ENCODE results near the gene HSPB3. TPM values are rescaled to one million over a fixed set of nuclear protein-coding genes. Genes with fewer than 3 reads are reported as not detected.
"Not testable (repeated sequence)": the region's sequence is repeated elsewhere in the genome, so short reads cannot be mapped to it uniquely, and the experiment has no call there.

HSPB3 gene
- total and polyA plus RNA-seq, 3 donors from 2014 or later, result 2.8 to 4.5 (median 3.1) TPM

DNA sequence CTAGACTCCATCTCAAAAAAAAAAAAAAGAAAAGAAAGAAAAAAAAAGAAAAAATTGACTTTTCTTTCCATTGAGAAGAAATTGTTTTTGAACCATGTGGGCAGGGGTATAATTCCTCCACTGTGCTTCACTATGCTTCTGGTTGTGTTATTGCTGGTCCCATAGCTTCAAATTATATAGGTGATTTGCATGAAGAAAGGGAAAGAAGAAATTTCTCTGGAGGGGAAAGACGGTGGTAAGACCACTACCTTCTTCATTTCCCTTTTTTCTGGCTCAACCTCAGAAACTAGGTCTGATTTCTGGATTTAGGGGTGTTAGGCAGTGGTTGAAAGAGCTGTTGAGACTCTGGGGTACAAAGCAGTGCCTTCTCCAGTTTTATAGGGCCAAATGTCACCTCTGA, 29.3 kb upstream of the HSPB3 start:
- 86 to 96% methylated on average over 1 of the region's 1 CpG for WGBS, 2 donors
- DNase-seq, result no peak
- no peaks in the 10 kb centered on the region for H3K27me3 ChIP-seq
- no peaks in the 10 kb centered on the region for H3K9me3 ChIP-seq
- H3K4me1 ChIP-seq, result no peaks in the 10 kb centered on the region
- H3K27ac ChIP-seq, result no peak overlapping the region
- no peak for TF ChIP-seq POLR2A (IDR thresholded peaks at IDR 0.05)
- TF ChIP-seq, protein P1, sequence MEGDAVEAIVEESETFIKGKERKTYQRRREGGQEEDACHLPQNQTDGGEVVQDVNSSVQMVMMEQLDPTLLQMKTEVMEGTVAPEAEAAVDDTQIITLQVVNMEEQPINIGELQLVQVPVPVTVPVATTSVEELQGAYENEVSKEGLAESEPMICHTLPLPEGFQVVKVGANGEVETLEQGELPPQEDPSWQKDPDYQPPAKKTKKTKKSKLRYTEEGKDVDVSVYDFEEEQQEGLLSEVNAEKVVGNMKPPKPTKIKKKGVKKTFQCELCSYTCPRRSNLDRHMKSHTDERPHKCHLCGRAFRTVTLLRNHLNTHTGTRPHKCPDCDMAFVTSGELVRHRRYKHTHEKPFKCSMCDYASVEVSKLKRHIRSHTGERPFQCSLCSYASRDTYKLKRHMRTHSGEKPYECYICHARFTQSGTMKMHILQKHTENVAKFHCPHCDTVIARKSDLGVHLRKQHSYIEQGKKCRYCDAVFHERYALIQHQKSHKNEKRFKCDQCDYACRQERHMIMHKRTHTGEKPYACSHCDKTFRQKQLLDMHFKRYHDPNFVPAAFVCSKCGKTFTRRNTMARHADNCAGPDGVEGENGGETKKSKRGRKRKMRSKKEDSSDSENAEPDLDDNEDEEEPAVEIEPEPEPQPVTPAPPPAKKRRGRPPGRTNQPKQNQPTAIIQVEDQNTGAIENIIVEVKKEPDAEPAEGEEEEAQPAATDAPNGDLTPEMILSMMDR (IDR thresholded peaks at IDR 0.05), result no peak
- no peaks in the 10 kb centered on the region for H3K36me3 ChIP-seq (ENCODE audit: low read depth, missing control alignments)
- intact Hi-C loops (cut with DNase I; ENCODE audit: low total_unique reads), result no loop called here
- H3K4me3 ChIP-seq, result no peak overlapping the region

DNA sequence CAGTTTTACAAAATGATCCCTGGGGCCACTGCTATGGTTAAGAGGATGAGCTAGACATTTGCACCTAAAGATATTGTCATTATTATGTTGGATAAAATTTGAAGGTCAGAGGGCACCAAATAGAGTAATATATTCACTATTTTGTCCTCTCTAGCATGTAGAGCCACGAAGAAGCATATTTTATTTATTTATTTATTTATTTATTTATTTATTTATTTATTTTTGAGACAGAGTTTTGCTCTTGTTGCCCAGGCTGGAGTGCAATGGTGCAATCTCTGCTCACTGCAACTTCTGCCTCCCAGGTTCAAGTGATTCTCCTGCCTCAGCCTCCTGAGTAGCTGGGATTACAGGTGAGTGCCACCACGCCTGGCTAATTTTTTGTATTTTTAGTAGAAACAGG, 20.8 kb upstream of the HSPB3 start:
- intact Hi-C loops (cut with DNase I; ENCODE audit: low total_unique reads), result not testable (repeated sequence)

DNA sequence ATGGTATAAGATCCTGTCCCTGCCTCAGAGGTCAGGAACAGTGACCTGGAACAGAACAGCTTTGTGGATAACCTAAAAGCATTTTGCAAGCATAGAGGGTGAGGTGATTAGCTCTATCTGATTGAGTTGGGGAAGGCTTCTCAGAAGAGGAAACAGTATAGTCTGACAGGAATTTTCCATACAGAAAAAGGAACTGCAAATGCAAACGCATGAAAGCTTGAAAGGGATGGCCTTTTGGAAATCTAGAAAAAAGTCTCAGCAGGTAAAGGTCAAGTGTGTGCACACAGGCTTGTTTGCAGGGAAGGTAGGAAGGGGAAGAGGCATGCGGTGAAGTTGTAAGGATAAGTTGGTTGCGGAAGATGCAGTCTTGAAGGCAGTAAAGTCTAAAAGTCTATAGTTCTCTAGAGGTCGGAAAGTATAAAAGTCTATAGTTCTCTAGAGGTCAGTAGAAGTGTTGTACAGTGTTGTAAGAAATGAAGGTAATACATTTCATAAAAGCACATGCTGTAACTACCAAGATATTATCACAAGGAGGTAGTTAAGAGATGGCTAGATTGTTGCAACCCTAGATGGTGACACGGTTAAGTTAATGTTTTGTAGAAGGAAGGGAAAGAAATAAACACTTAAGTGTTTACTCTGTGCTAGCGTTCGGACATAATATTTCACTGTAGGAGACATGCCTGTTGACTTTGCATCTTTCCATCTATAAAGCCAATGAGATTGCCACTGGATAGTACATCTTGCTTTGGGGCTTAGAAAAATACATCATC, 16.7 kb upstream of the HSPB3 start:
- Histone ChIP-seq H3K4me1 (no peaks in the 10 kb centered on the region), H3K36me3 (ENCODE audit: low read depth, missing control alignments) (no peaks in the 10 kb centered on the region), H3K9me3 (no peaks in the 10 kb centered on the region), H3K4me3 (no peak overlapping the region), H3K27ac (no peak overlapping the region), H3K27me3 (no peaks in the 10 kb centered on the region)
- 86 to 90% methylated on average over 7 of the region's 7 CpGs for WGBS, 2 donors
- intact Hi-C loops (cut with DNase I; ENCODE audit: low total_unique reads), result no loop called here
- no peak for DNase-seq
- TF ChIP-seq, protein P1 (IDR thresholded peaks at IDR 0.05), result no peak
- no peak for TF ChIP-seq POLR2A (IDR thresholded peaks at IDR 0.05)

More for the DNA sequence above, 20.8 kb upstream of the HSPB3 start:
- H3K27ac ChIP-seq; H3K36me3 ChIP-seq (ENCODE audit: low read depth, missing control alignments); H3K4me3 ChIP-seq; DNase-seq; H3K27me3 ChIP-seq; H3K4me1 ChIP-seq; H3K9me3 ChIP-seq: not testable (repeated sequence)
- WGBS, 2 donors, result 88 to 90% methylated on average over 2 of the region's 2 CpGs

DNA sequence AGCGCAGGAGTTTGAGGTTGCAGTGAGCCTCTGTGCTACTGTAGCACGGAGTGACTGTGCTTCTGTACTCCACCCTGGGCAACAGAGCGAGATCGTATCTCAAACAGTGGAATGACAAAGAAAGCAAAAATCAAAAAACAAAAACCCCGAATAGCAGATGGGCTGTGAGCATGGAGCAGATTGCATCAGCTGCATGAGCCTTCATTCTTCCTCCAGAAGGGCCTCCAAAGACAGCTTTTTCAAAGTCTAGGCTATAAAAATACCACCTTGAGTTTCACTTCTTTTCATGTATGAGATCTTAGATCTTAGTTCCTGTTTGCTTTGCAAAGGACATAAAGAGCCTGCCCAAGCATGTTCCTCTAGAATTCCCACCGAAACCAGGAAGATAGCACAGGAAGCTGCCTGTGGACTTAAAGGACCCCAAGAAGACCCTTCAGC, 15.0 kb upstream of the HSPB3 start:
- no peak overlapping the region for H3K27ac ChIP-seq
- H3K27me3 ChIP-seq, result no peaks in the 10 kb centered on the region
- DNase-seq, result no peak
- H3K4me1 ChIP-seq, result no peaks in the 10 kb centered on the region
- WGBS, 2 donors, result 85 to 87% methylated on average over 6 of the region's 6 CpGs
- TF ChIP-seq POLR2A (IDR thresholded peaks at IDR 0.05), result no peak
- TF ChIP-seq, protein P1 (IDR thresholded peaks at IDR 0.05), result no peak
- H3K4me3 ChIP-seq, result no peak overlapping the region
- no peaks in the 10 kb centered on the region for H3K9me3 ChIP-seq
- H3K36me3 ChIP-seq (ENCODE audit: low read depth, missing control alignments), result no peaks in the 10 kb centered on the region
- intact Hi-C loops (cut with DNase I; ENCODE audit: low total_unique reads), result no loop called here

DNA sequence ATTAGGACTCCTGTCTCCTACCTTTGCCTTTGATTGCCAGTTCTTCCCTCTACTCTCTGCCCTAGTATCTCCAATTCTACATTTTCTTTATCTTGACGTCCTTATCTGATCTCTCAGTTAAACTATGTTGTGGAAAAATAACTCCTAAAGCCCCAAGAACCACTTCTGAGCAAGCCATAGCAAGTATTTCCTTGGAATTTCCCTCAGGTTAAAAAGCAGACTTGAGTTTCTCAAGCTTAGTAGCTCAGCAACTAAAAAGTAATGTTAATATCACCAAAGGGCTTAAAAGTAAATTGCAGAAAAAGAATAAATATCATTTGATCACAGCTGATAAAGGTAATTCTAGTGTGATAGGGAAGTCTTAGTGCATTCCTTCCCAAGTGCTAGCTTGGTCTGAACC, 13.2 kb upstream of the HSPB3 start:
- DNase-seq, result no peak
- Histone ChIP-seq H3K36me3 (ENCODE audit: low read depth, missing control alignments) (no peaks in the 10 kb centered on the region), H3K4me1 (no peaks in the 10 kb centered on the region), H3K4me3 (no peak overlapping the region), H3K27me3 (no peaks in the 10 kb centered on the region), H3K9me3 (no peaks in the 10 kb centered on the region), H3K27ac (no peak overlapping the region)
- WGBS, 2 donors, result 36 to 54% methylated on average over 1 of the region's 1 CpG
- intact Hi-C loops (cut with DNase I; ENCODE audit: low total_unique reads), result no loop called here
- TF ChIP-seq POLR2A (IDR thresholded peaks at IDR 0.05), result no peak
- TF ChIP-seq, protein P1 (IDR thresholded peaks at IDR 0.05), result no peak

Measured in testis (tissue), 3 donors.